ENCODE results near the gene FAM227B.

GRCh38 chr15:49296258-49296657, 324.4 kb downstream of the FAM227B start:
- TF ChIP-seq CTCF (IDR thresholded peaks at IDR 0.05): no peak
- no peak for TF ChIP-seq EP300 (IDR thresholded peaks at IDR 0.05)
